COLO829 (cell line): Measurements from ENCODE around the gene TMEM269.
"Not testable (repeated sequence)": the region's sequence is repeated elsewhere in the genome, so short reads cannot be mapped to it uniquely, and the experiment has no call there.

Experiments
- DNase-seq: peaks from one replicate; pipeline ENCODE4 v3.0.0; 2012; ENCODE audit warnings: low spot score

The TMEM269 gene

DNA sequence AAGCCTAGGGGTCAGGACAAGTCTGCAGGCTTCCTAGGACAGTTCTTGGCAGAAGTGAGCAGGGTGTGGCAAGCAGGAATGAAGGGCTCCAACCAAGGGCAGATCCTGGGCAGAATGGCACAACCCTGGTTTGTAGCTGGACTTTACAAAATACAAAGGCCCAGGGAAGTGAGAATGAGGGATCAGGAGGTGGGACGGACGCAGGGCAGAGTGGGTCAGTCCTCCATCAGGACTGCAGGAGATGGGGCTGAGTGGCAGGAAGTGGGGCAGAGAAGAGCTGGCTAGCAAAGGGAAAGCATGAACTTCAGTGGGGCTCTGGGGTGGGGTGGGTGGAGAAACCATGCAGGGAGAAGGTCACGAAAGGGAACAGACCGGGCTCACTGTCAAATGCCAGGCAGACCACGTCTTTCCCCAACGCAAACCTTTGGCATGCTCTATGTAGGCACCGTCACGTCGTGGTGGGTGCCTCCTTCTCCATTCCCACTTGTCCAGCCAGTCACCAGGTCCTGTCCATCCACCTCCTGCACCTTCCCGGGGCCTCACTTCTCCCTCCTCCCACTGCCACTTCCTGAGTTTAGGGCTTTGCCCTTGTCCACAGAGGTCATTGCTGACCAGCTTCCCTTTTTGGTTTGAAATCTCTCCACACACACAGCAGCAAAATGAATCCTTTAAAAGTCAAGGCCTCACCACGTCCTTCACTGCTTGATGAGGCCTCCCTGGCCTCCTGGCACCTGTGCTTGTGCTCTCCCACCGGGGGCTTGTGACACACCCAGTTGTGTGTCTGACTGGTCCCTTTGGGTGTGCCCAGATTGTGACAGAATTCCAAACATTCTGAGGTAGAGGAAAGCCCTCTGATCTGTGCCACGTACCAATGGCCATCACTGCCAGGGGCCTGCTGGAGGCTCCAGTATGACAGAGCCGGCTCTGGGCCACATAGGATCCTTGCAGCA is 36.1 kb upstream of the TMEM269 start:
- no peak for DNase-seq

DNA sequence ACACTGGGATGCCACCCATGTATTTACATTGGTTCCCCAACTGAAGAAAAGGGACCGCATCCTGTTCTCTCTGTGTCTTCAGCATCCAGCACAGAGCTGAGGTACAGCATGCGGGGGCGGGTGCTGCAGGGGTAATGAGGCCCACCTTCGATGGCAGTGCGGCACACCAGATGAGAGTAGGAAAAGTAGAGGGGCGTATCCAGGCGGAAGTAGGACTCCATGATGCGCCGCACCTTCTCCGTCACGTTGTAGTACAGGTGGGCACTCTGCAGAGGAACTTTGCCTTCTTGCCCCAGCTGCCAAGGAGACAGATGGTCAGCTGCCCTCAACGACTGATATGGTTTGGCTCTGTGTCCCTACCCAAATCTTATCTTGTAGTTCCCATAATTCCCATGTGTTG is 34.8 kb upstream of the TMEM269 start:
- DNase-seq, result no peak

DNA sequence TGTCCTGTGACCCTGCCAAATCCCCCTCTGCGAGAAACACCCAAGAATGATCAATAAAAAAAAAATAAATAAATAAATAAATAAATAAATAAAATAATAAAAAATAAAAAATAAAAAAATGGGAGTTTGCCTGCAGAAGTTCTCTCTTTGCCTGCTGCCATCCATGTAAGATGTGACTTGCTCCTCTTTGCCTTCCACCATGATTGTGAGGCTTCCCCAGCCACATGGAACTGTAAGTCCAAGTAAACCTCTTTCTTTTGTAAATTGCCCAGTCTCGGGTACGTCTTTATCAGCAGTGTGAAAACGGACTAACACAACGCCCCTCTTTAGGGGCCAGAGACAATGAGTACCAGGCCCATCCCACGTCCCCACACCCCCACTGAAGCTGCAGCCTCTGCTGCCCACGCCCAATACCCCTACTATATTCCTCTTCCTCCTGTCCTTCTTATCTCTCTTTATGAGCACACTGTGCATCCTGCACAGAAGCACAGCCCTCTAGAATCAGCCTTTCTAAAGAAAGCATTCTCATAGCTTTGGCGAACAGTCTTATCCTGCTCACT is 33.2 kb upstream of the TMEM269 start:
- not testable (repeated sequence) for DNase-seq

DNA sequence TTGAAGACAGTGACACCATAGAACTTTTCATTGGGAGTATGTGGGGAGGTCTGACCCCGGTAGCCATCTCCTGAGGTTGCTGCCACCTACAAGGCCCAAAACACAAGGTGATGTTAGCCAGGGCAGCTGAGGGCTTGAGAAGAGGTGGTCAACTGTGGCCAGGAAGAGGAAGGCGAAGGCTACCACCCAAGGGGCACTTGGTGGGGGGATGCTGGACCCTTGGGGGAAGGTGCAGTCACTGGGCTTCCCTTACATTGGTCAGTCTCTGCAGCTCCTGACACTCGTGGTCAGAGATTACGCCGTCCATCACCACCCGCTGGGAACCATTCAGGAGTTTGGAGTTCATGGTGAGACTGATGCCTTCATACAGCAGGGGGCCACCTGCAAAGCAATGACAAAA is 32.5 kb upstream of the TMEM269 start:
- DNase-seq, result no peak

DNA sequence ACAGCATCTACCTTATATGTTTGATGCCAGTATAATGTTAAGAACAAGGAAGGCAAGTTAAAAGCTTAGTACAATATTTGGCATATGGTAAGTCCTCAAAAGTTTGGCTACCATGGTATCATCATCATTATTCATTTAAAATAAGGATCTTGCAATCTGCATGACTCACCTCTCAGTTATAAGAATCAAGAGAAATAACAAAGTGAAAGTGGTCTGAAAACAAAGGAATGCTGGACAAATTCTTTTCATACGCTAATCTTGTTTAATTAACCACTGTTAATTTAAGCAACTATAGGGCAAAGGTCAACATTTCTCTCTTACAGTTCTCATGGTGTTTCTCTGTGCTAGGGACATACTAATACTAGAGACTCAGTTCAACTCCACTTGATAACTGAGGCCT is 31.7 kb upstream of the TMEM269 start:
- no peak for DNase-seq

DNA sequence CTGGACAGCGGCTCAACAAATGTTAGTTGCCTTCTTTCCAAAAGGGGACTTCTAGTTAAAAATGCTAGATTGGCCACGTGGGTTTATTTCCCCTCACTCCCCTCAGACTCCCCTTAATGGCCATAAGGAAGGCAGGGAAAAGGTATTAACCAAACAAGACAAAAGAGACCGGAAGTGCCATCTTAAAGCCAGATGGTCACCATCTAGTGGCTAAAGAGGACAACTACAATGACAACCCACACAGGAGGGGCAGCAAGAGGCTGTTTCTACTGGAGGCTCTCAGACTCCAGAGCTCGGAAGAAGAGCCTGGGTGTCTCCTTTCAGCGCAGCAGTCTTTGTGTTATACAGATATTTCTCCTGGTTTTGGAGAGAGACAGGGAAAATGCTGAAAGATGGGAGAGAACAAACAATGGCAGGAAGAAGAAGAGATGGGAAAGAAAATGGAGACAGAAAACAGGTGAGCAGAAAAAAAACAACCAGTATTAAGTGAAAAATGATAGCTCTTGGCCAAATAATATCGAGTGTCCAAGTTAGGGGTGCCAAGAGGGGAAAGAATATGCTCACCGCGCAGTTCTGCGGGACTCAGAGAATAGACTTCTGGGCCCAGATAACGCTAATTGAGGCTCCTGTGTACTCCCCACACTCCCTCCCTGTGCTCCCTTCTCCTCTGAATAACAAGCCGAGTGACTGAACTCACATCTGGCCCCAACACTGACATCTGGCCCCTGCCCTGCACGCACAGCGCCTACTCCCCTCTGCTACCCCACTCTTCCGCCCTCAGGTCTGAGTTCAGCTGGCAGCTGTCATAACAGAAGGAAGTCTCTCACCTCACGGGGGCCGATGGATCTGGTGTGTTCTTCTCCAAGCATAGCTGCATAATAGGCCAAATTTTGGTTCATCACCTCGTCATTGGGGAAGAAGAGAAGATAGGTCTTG is 27.6 kb upstream of the TMEM269 start:
- DNase-seq, result peak; percentile 44

DNA sequence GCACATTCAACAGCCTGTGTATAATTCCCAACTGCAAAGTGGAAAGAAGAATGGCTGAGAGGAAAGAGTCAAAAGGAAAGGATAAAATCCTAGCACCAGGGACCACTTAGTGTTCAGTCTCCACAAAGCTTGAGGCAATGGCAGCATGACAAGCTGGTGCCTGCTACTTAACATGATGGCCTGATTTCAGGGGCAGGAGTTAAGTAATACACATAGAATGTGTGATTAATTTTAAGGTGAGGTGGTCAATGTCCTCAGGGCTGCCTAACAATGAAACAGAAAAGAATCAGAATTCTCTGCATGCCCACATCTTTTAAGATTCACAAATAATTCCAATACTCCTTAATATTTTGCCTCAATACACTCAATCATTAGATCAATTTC is 26.9 kb upstream of the TMEM269 start:
- no peak for DNase-seq

DNA sequence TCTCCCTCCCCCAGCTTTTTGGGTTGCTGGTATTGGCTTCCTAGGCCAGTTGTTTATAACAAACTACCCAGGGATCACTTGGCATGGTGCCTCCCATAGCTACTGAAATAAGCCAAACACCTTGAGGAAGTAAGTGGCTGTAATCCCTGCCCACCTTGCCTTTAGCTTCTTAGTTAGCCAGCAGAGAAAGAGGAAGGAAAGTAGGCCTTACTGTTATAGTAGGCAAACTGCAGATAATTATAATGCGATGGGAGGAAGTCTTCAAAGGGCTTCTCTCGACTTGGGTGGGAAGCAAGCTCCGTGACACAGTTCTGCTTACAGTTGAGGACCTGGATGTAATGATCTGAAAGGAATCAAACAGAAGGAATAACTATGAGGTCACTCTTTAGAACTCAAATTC is 26.1 kb upstream of the TMEM269 start:
- DNase-seq, result no peak

DNA sequence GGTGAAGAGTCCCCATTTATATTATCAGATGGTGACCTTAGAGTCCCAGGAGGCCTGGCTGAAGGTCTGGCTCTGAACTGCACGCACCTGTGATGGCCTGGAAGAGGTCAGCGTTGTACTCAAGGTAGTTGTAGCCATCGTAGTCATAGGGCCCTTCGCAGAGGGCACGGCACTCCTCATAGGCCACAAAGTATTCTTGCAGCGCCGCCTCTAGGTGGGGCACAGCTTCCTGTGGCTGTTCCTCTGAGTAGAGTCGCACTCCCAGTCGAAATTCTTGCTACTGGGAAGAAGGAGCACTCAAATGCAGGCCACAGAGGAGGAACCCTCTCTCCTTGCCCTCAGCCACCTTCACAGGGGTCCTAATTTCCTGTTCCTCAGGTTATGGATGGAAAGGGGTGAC is 25.7 kb upstream of the TMEM269 start:
- no peak for DNase-seq

DNA sequence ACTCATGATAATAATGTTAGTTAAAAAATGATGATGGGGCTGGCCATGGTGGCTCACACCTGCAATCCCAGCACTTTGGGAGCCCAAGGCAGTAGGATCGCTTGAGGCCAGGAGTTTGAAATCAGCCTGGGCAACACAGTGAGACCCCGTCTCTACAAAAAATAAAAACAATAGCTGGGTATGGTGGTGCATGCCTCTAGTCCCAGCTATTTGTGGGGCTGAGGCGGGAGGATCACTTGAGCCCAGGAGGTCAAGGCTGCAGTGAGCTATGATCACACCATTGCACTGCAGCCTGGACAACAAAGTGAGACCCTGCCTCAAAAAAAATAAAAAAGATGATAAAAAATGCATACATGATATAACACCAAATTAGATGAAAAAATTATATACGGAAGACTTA is 23.2 kb upstream of the TMEM269 start:
- DNase-seq, result no peak

DNA sequence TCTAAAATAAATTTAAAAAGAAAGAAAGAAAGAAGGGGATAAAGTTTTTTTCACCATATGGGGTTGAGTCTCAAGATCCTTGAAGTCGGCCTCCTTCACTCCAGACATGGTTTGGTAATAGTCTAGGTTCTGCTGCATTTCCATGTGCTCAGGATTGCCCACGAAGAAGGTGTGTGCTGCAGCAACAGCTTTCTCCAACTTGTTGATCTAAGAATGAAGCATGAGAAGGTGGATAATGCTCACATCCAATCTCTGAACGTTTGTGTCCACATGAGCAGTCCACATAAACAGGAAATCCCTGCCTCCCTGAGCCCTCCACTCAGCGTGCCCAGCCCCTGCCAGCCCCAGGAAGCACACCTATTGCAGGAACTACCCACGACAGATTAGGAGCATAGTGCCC is 22.5 kb upstream of the TMEM269 start:
- no peak for DNase-seq

DNA sequence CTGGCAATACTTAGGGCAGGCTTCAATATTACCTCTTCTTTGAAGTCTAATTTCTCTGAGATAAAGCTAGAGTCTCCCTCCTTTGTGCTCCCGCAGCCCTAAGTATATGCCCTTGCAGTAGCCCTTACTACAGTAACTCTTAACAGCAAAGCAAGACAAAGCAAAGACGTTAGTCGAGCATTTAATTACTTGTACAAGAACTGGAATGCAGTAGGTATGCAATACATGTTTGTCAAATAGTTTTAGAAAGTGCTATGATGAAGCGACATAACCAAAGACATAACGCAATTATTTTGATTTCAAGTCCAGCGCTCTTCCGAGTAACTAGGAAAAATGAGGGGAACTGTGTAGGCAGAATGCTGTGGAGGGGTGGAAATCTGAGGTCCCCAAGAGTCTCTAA is 19.5 kb upstream of the TMEM269 start:
- no peak for DNase-seq

DNA sequence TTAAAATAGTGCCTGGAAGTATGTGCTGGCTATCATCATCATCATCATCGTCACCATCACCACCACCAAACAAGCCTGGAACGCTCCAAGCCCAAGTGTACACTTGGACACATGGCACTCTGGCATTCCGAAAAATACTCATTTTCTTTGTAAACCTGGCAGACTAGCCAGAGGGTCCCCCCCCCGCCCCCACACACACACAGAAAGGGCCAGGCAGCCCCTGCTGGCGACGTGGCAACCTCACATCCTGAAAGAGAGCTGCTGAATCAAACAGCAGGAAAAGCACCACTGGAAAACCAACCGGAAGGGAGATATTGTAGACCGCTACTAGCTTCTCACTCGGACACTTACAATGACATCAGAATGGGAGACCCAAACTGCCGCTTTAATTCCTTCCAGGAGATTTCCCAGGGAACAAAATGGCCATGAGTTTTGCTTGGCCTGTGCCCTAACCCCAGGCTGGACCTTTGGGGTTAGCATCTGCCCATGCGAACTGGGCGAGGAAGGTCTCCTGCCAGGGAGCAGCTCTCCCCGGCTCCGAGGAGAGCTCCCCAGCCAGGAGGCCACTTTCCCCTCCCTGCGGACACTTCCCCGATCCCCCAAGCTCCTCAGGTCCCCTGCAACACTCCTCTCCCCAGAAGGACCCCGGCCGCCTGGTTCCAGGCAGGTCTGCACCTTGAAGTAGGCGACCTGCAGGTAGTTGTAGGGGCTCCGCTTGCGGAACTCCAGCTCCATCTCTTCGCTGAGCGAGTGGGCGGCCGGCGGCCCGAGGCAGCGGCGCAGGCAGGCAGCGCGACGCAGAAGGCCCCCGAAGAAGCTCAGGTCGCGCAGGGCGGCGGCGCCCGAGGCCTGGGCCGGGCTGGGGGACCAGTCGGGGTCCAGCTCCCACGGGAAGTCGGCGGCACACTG is 18.7 kb upstream of the TMEM269 start:
- DNase-seq, result peak; percentile 58

DNA sequence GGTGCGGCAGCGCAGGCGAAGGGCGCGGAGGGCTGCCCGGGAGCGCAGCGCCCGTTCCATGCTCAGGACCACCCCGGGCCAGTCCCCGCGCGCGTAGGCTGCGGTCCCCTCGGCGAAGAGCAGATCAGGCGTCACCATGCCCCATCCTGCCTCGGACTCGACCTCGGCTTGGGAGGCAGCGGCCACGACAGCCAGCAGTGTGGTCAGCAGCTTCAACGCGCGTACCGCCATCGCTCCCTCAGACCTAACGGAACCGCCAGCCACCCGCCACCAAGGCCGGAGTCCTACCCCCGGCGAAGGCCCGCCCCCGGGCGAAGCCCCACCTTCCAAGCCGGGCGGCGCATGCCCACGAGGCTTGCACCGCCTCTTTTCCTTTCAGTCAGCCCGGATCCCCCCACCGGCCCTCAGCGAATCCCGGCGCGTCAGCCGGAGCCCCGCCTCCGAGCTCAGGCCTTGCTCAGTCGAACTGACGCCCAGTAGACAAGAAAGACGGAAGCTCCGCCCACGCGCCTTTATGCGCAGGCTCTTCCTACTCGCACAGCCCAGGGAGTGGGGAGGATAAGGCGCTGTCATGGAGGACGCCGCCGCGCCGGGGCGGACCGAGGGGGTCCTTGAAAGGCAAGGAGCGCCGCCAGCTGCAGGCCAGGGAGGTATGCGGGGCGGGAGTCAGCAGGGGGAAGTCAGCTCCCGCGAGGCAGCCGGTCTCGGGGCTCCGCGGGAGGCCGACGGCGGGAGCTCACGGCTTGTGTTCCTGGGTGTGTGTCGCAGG is 17.9 kb upstream of the TMEM269 start, which contains the start of the genes C1orf50 and P3H1:
C1orf50 (plus strand) TSS at position 509 of the 769 bp plus-strand sequence; CDS start at position 572, 63 bp downstream.
P3H1 (minus strand) TSS at position 288 of the 769 bp plus-strand sequence; CDS start at position 231, 57 bp downstream.
- peak; percentile 92 for DNase-seq

DNA sequence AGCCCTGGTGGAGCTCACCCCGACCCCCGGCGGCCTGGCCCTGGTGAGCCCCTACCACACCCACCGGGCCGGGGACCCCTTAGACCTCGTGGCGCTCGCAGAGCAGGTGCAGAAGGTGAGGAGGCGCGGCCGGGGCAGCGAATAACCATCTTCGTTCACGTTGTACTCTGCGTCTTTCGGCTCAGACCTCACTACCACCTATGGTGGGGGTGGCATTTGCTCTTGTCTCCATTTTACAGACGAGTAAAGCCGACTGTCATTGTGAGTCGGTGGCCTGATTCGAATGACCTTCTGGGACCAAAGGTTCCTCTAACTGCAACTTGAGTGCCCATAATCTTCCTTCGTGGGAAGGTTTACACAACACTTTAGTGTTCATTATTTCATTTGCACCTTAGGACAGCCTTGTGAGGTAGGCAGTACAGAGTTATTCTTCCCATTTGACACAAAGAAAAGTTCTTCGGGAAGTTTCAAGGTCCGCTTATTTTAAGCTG is 17.2 kb upstream of the TMEM269 start:
- DNase-seq, result no peak

DNA sequence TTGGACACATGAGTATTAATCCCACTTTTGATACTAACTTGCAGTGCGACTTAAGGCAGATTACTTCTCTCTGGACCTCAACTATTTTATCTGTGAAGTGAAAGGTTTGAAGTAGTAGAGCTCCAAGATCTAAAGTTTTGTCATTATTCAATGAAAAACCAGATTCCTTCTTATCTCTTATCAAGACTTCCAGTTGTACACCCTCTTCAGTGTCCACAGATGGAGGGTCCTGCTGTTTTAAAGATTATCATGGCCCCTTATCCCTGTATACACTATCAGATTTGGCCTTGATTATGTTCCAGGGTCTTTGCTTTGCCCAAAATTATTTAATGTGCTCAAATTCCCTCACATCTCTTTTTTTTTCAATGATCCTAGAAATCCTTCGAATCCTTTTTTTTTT is 16.6 kb upstream of the TMEM269 start:
- DNase-seq, result no peak

DNA sequence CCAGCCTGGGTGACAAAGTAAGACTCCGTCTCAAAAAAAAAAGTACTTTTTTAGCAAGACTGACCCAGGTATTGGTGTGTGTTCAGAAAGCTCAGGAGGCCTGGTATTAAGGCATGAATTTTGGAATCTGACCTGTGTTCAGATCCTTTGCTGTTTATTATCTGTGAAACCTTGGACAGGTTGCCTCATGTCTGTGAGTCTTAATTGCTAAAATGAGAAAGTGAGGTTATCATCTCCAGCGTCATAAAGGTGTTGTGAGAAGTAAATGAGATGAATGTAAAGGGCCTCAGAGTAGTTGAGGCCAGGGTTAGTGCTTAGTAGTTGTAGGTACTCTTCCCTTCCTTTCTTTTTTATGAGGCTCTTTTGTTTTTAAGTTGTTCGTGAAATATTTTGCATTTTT is 15.0 kb upstream of the TMEM269 start:
- DNase-seq, result no peak

DNA sequence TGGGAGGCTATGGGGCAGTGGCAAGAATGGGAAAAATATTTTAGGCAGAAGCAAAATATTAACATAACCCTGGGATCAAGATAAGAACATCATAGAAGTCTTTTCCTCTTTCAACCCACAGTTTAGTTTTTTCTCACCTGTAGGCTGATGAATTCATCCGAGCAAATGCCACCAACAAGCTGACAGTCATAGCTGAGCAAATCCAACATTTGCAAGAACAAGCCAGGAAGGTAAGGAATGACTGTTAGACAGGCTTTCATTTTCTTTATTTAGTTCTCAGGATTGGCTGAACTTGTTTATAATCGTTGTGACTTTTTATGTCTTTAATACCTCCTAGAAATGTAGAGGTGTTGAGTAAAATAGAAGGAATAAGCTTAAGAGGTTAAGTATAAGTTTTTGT is 11.4 kb upstream of the TMEM269 start:
- DNase-seq, result no peak

DNA sequence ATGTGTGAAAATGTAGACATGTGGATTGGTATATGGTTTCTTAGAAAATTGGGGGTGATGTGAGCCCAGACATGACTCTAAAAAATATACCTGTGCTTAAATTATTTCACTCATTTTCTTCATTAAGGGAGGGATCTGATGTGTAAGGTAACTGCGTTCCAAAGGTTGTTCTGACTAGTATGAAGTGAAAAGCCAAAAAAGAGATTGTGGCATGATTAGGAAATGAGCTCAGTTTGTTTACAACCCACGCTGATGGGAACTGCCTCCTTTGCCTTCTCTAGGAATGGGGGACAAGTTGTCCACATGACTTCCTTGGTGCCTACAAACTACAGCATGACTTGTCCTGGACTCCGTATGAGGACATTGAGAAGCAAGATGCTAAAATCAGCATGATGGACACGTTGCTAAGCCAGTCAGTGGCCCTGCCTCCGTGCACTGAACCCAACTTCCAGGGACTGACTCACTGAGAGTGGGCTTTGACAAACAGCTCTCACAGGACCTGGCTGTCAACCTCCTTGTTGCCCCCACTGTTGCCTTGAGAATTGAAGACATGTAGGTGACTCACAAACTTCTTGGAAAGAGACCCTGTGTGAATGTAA is 9.8 kb upstream of the TMEM269 start:
- no peak for DNase-seq

DNA sequence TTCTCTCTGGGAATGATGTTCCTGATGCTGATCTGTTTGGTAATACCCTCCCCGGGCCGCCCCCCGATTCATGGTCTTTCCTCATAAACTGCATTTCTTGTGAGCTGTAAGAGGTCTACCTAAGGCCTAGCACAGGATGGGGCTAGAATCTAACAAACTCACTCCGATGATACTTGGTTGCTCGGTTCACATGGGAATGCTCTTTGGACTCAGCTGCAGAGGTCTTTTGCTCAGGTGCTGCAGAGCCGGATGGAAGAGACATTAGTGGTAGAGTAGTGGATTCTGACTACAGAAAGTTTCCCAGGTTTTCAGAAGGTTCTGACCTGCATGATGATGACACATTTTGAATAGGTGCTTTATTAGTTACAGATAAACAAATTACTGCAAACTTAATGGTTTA is 8.3 kb upstream of the TMEM269 start:
- no peak for DNase-seq
